GM19025 (cell line): ENCODE results near the gene ZNF236.
"Not testable (repeated sequence)": the region's sequence is repeated elsewhere in the genome, so short reads cannot be mapped to it uniquely, and the experiment has no call there.

Experiments
- ATAC-seq: cut with Tn5 transposase; IDR thresholded peaks from one replicate; pipeline ENCODE4 v1.9.1; 2021; ENCODE audit warnings: mild to moderate bottlenecking, low read depth, moderate library complexity; ENCODE audit not compliant: unreplicated experiment

ZNF236 gene

DNA sequence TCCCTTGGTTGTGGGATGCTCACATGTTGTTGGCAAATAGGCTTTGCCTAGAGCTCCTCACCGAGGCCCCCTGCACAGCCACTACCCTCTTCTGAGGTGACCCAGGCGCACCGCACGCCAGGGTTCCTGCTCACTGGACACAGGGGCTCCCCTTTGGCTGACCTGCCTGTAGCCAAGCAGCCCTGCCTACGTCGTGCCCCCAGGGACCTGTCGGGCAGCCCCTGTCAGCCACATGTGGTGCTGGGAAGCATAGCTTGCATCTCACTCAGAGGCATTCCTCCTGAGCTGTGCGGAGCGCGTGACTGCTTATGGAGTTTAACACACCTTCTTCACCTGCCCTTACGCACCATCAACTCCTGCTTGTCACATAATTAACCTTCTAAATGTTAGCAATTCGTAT is 116.3 kb downstream of the ZNF236 start:
- ATAC-seq: no peak

DNA sequence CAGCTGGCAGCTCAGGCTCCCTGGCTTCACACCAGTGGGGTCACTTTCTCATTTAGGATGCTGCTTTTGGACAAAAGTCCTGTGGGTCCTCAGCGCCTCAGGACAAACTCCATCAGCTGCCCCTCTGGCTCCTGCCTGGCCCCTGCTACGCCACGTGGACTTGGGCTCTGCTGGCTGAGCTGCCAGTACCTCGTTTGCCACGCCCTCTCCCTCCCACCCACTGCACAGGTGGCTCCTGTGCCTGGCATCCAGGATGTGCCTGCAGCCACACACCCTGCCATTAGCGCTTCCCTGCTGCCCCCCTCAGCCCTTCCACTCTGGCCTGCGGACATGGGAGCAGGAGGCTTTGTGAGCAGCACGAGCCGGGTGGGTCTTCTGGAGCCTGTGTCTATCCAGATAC is 118.9 kb downstream of the ZNF236 start:
- no peak for ATAC-seq

DNA sequence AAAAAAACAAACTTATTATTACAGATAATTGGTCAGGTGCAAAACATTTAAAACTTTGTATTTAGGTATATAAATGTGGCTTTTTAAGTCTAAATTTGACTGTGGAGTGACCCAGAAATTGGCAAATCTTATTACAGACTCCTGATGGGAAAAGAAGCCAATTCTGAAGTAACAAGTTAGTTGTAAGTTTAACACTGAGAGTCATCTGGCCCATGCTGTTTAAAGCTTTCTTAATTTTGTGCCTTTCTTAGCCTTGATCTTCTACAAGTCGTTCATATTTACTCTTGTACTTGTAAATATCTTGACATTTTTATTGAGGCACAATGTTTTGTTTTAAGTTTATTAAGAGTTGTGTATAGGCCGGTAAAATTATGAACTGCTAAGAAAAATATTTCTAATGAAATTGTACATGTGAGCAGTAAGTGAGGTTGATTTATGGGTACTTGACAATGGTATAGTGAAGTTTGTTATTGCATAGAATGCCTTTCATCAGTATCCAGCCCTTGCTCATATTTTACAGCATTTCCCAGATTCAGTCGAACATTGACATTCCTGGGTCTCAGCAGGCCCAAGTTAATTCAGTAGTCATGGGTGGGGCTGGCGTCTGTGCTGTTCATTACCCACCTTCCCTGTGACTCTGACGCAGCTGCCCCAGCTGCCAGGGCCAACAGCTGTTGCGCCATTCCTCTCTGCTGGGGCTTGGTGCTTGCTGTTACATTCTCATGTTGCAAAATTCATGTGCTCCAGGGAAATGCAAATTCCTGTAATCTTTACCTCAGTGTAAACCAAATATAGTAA is 121.4 kb downstream of the ZNF236 start:
- no peak for ATAC-seq

DNA sequence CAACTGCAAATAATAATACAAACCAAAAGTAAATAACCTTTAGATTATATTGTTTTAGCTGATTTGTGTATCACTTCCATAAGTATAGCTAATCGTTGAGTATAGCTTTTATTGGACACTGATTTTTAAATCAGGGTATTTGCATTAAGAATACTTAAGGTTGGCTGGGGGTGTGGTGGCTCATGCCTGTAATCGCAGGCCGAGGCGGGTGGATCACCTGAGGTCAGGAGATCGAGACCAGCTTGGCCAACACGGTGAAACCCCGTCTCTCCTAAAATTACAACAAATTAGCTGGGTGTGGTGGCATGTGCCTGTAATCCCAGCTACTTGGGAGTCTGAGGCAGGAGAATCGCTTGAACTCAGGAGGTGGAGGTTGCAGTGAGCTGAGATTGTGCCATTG is 122.0 kb downstream of the ZNF236 start:
- not testable (repeated sequence) for ATAC-seq

DNA sequence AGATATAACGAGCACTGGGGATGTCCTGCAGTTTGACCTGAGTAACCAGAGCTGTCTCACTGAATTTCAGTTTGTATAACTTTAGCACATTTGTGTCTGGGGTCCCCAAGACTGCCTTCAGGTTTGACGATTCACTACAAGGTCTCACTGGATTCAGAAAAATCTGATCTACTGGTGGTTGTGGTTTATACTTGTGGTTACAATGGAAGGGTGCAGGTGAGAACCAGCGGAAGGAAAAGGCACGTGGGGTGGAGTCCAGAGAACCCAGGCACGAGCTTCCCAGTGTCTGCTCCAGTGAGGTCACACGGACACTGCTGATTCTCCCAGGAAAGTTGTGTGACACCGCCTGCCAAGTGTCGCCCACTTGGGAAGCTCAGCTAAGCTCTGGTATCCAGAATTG is 126.0 kb downstream of the ZNF236 start:
- no peak for ATAC-seq

DNA sequence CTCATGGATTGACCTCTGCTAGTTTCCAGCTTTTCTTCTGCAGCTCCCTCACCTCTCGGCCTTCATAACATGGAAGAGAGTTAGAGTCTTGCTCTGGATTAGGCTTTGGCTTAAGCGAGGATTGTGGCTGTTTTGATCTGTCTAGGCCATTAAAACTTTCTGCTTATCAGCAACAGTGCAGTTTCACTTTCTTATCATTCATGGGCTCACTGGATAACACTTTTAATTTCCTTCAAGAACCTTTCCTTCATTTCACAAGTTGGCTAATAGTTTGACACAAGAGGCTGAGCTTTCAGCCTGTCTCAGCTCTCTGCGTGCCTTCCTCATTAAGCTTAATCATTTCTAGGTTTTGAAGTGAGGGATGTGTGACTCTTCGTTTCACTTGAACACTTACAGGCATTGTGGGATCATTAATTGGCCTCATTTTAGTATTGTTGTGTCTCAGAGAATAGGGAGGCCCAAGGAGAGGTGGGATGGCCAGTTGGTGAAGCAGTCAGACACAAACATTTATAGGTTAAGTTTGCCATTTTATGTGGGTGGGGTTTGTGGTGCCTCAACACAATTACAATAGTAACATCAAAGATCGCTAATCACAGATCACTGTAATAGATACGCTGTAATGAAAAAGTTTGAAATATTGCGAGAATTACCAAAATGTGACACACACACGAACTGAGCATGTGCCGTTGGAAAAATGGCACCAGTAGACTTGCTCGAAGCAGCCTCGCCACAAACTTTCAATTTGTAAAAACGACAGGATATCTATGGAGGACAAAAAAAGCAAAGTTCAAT is 129.3 kb downstream of the ZNF236 start:
- peak; percentile 67 for ATAC-seq

DNA sequence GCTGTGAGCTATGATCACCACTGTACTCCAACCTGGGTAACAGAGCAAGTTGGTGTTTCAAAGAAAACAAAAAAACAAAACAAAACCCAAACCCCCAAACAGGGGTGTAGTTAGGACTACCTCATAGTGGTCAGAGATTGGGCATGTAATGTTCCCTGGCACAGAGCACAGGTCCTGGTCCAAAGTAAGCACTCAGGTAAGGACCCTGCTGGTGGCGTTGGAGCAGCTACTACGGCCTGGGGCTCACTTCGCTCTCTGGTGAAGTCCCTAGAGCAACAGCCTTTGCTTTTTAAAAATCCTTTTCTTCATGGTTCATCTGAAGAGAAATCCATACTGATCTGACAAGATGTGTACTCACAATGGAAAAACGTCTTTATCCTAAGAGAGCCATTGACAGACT is 130.4 kb downstream of the ZNF236 start:
- ATAC-seq: no peak

DNA sequence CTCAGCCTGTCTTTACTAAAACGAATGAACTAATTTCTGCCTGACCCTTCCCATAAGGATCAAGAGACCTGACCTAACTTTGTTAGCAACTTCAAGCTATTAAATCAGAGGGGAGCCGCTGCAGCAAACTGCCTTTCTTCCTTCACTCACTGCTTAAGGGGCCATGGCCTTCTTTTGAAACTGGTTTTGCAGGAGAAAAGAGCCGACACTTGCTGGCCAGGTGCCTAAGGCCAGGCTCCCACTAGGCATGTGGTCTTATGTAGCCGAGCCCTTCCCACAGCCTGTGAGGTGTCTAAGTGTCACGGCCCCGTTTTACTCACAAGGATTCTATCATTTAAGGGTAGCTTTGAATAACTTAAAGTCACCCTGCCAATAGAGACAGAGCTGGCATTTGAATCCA is 130.8 kb downstream of the ZNF236 start:
- no peak for ATAC-seq

DNA sequence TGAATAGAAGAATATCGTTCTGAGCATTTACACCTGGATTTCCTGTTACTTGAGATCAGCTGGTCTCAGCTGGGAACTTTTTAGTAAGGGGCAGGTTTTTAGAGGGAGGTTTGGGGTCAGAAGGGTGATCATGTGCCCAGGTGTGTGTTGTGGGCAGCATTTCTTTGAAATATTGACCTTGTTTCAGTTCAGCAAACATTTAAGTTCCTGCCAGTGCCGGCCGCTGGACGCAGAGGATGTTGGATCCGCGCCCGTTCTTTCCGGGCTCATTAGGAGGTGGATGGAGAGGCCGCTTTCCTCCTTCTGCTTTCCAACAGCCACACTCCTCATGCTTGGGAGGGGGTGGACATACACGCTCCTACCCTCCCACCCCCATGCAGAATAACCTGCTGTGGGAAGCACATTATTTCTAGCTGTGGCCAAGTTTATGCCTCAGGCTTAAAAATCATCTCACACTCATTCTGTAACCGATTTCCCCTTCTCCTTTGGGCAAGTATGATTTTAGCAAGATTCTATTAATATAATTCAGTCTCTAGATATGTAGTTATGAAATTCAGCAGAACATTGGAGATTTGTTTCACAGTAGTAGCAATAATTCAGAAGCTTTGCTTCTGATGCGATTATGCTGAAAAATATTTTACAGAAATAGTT is 131.4 kb downstream of the ZNF236 start:
- ATAC-seq: no peak

DNA sequence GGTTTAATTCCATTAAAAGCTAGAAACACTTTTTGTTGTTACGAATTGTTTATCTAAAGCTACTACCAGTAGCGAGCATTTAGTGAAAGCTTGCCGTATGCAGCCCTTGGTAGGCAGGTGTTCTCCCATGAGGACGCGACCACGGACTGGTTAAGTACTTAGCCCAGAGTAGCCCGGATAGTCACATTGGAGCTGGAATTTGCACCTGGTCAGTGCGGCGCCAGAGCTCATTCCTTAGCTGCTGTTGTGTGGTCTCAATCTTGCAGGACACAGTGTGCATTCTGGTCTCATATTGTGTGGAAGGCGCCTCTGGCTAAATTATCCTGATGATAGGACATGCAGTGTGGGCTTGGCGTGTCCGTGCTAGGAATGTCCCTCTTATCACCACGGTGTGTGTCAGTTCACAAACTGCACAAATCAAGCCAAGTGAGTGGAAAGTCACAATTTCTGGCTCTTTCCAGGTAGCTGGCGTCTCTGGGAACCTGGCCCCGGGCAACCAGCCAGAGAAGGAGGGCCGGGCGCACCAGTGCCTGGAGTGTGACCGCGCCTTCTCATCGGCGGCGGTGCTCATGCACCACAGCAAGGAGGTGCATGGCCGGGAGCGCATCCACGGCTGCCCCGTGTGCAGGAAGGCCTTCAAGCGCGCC is 133.3 kb downstream of the ZNF236 start:
- no peak for ATAC-seq

DNA sequence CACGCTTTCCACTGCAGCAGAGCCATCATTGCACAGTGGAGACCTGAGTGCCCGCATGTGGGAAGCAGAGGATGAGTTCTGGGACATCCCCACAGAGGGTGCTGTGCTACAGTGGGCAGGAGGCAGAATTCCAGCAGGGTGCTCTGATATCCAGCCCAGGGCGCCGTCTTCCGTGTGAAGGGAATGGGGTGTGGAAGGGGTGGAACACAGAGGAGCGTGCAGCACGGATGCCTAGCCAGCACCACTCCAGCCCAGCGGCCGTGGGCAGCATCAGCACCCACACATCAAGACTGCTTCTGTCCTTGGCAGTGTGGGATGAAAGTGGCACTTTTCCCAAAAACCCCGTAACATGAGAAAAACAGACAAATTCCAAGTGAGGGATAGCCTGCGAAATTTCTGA is 134.3 kb downstream of the ZNF236 start:
- ATAC-seq: no peak

DNA sequence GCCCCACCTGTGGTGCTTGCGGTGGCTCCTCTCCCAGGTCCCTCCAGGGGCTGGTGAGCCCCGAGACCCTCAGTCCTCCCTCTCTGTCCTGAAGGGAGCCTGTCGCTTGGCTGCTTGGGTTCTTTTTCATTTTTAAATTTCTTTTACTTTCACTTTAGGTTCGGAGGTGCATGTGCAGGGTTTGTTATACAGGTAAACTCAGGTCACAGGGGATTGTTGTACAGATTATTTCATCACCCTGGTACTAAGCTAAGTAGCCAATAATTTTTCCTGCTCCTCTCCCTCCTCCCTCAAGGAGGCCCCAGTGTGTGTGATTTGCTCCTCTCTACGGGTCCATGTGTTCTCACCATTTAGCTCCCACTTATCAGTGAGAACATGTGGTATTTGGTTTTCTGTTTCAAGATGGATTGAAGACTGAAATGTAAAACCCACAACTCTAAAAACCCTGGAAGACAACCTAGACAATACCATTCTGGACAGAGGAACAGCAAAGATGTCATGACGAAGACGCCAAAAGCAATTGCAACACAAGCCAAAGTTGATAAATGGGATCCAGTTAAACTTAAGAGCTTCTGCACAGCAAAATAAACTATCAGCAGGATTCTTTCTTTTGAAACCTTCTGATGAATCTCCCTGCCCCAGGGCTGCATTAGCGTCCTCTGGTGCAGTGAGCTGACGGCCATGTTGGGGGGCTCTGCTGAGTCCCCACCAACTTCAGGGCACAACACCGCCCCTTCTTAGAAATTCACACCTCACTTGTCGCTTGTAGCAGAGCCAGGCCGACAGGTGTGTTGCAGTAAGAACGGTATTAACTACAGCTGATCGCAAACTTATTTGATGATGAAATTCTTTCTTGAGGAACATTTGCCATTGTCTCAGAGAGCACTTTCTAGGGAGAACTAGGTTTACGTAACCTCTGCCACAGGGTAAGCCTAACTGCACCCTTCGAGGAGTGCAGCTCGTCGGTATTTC is 135.3 kb downstream of the ZNF236 start:
- ATAC-seq: no peak

DNA sequence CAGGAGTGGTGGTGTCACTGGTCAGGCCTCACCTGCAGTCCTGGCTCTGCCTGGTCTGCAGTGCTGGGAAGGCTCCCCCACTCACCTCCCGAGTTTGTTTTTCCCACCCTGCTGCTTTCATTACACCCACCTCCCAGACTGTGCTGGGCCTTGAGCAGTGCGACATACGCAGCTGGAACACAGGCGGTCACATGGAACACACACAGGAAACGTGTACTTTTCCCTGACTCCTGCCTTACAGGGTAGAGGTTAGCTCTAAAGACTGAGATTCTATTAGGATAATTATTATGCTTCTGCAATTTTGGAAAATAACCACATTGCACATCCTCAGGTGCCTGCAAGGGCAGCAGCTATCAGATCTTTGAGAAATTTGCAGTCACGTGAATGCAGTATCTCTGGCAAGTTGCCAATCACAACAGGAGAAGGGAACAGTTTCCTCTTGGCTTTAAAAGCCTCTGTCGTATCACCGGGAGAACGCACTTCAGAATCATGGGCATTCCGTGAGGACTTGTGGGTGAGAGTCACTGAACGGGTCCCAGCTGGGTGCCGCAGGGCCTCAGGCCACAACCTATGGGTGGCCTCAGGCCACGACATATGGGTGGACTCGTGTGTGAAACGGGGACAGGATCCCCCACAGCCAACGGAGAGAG is 136.5 kb downstream of the ZNF236 start:
- no peak for ATAC-seq

DNA sequence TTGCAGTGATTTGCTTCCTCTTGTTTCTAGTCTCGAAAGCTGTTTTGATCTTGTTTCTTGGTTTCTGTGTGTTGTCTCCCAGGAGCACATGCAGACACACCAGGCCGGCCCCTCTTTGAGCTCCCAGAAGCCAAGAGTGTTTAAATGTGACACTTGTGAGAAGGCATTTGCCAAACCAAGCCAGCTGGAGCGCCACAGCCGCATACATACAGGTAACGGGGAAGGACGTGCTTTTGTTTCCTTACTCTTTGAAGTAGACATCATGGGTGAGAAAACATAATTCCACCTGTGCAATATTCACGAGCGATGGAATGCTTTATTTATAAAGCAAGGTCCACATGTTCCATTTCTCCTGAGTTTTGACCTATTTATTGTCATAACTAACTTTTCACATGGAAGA is 137.2 kb downstream of the ZNF236 start:
- no peak for ATAC-seq

DNA sequence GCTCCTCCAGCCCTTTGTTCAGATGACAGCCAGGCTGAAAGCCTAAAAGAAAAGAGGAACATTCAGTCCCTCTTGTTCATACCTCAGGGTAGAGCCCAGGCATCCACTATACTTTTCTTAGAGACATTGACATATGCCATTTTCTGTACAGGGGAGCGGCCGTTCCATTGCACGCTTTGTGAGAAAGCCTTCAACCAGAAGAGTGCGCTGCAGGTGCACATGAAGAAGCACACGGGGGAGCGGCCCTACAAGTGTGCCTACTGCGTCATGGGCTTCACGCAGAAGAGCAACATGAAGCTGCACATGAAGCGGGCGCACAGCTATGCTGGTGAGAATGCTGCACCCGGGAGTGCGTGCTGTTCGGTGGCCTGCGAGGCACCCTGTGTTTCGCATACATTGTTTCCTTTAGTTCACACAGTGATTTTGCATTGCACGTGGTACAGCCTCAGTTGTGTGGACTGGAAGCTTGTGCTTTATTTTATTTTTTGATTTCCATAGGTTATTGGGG is 138.2 kb downstream of the ZNF236 start:
- ATAC-seq: no peak

DNA sequence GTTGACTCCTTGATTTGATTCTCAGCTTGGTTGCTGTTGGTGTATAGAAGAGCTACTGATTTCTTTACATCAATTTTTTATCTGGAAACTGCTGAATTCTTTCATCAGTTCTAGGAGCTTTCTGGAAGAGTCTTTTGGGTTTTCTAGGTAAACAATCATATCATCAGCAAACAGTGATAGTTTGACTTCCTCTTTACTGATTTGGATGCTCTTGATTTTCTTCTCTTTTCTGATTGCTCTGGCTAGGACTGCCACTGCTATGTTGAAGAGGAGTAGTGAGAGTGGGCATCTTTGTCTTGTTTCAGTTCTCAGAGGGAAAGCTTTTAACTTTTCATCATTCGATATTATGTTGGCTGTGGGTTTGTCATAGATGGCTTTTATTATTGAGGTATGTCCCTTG is 140.5 kb downstream of the ZNF236 start:
- ATAC-seq: no peak

DNA sequence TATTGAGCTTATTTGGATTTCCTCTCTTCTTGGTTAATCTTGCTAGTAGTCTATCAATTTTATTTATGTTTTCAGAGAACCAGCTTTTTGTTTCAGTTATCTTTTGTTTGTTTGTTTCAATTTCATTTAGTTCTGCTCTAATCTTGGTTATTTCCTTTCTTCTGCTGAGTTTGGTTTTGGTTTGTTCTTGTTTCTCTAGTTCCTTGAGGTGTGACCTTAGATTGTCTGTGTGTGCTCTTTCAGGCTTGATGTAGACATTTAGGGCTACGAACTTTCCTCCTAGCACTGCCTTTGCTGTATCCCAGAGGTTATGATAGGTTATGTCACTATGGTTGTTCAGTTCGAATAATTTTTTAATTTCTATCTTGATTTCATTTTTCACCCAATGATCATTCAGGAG is 141.6 kb downstream of the ZNF236 start:
- no peak for ATAC-seq

DNA sequence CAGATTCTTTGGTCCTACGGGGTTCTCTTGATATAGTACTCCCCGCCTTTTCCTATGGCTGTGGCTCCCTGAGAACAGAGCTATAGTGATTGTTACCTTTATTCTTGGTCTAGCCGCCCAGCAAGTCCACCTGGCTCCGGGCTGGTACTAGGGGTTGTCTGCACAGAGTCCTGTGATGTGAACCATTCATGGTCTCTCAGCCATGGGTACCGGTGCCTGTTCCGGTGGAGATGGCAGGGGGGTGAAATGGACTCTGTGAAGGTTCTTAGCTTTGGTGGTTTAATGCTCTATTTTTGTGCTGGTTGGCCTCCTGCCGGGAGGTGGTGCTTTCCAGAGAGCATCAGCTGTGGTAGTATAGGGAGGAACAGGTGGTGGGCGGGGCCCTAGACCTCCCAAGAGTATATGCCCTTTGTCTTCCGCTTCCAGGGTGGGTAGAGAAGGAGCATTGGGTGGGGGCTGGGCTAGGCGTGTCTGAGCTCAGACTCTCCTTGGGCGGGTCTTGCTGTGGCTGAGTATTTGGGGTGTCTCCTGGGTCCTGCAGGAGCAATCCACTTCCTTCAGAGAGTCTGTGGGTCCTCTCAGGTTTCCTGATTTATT is 143.3 kb downstream of the ZNF236 start:
- peak; percentile 78 for ATAC-seq

DNA sequence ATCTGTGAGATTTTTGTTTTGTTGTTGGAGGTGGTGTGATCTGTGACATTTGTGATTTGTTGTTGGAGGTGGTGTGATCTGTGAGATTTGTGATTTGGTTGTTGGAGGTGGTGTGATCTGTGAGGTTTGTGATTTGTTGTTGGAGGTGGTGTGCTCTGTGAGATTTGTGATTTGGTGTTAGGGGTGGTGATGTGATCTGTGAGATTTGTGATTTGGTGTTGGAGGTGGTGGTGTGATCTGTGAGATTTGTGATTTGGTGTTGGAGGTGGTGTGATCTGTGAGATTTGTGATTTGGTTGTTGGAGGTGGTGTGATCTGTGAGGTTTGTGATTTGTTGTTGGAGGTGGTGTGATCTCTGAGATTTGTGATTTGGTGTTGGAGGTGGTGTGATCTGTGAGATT is 144.9 kb downstream of the ZNF236 start:
- ATAC-seq: not testable (repeated sequence)
